ENCODE data around the gene JPH2.
"Not testable (repeated sequence)": the region's sequence is repeated elsewhere in the genome, so short reads cannot be mapped to it uniquely, and the experiment has no call there.

JPH2 gene

GRCh38 chr20:44153636-44154043 lies 33.3 kb downstream of the JPH2 start:
- DNase-seq, result no peak

GRCh38 chr20:44151621-44152416 lies 35.2 kb downstream of the JPH2 start:
- no peak for DNase-seq

DNA sequence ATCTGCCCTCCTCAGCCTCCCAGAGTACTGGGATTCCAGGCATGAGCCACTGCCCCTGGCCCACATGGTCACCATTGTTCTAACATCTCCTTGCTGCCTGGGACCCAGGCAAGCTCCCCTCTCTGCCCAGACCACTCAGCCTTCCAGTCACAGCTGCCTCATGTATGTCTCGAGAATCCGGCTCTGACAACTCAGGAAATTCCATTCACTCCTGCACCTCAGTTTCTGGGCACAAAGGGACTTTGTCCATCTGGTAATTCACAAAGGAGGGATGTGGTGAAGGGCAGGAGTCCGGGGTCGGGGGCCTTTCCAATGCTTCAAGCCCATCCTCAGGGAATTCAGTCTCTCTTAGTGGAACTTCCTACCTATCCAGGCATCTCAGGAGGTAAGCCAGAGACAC lies 40.7 kb downstream of the JPH2 start:
- DNase-seq, result no peak

DNA sequence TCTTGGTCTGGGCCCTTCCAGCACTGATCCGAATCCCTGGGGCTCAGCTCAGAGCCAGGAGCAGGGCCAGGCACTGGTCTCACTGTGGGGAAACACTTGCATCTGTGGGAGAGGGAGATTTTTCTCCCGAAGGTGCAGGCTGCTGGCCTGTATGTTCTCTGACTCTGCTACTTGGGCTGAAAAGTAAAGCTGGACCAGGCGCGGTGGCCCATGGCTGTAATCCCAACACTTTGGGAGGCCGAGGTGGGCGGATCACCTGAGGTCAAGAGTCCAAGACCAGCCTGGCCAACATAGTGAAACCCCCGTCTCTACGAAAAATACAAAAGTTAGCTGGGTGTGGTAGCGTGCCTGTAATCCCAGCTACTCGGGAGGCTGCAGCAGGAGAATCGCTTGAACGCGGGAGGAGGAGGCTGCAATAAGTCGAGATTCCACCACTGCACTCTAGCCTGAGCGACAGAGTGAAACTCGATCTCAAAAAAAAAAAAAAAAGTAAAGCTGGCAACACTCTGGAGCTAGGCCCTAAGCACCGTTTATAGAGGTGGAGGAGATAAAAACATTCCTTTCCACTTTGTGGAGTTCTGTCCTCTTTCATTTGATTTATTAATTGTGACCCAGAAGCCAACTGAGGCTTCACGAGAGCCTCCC lies 41.7 kb downstream of the JPH2 start:
- DNase-seq, result no peak

- no peak for DNase-seq
Measured at GRCh38 chr20:44143936-44144335, 43.1 kb downstream of the JPH2 start.

- DNase-seq, result no peak
Measured at GRCh38 chr20:44142413-44142812, 44.6 kb downstream of the JPH2 start.

DNA sequence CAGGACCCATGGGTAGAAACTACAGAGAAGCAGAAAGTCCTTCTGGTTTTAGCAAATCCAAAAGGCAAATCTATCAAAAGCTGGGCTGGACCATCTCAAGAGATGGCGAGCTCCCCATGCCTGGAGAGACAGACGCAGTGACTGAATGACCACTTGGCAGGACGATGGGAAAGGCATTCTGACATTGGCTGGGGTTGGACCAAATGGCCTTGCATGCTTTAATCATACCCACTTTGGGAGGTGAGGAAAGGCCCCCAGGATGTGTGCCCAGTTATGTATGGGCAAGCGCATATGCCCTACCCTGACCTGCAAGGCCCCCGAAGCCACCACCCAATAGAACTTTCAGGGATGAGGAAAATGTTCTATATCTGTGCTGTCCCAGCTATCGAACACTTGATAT lies 45.1 kb downstream of the JPH2 start:
- DNase-seq, result no peak

GRCh38 chr20:44138867-44139266 lies 48.1 kb downstream of the JPH2 start:
- DNase-seq, result no peak

DNA sequence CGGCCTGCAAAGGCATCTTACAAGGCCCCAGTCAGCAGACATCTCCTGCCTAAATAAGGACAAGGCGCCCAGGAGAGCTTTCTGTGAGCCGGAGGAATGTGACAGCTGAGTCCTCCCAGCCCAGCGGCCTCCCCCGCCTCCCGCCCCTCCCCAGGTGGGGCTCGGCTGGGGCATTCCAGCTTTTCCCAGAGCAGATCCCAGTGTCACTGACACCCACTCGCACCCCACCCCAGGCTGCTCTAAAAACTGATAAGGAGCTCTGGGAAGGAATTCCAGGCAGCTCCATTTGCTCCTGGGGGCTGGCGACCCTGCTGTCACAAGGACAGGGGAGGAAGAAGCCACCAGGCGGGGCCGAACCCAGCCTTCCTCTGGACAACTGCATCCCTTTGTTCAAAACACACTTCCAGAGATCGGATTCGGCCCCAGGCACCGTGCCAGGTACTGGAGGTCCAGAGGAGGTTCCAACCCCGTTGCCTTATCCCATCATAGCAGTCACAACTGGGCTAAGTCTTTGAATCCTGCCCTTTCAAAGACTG lies 49.7 kb downstream of the JPH2 start:
- no peak for DNase-seq

DNA sequence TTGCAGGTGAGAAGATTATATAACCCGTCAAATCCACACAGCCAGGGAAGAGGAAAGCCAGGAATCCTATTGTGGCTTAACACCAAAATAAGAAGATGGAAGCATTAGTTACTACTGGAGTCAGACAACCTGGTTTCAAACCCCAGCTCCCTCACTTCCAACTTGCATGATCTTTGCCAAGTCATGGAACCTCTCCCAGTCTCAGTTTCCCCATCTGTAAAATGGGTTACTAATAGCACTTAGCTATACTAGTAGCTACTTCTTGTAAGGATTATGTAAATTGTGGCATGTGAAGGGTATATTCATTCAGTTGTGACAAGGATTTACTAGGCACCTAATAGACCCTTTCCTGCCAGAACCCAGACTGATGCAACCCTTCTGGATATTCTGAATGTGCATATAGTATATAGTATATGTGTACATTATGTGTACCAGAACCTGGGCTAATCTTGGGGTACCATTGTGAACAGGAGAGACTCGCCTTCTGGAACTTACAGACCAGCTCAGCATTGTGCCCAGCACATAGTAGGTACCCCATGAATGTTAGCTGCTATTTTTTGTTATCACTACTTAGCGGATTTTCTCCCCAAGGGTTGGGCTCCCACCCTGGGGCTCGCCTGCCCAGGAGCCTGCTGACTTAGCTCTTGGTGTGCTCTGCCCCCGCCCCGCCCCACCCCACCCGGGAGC lies 50.3 kb downstream of the JPH2 start:
- no peak for DNase-seq

GRCh38 chr20:44135417-44136204 lies 51.4 kb downstream of the JPH2 start:
- DNase-seq, result no peak

DNA sequence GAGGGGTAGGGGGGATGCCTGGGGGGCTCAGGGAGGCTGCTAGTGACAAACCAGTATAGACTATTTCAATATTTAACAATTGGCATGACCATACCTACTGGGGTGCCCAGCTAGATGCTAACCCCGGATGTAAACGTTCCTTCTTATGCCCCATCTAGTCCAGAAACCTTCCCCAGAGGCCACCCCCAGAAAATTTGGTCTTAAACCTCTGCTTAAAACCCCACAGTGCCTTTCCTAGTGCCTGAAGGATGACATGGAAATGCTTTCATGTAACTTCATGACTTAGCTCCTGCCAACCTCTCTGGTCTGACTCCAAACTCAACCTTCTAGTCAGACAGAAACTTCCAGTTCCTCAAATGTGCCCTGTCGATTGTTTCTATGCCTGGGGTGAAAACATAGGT lies 52.0 kb downstream of the JPH2 start:
- no peak for DNase-seq

GRCh38 chr20:44133424-44133823 lies 53.6 kb downstream of the JPH2 start:
- DNase-seq, result no peak

DNA sequence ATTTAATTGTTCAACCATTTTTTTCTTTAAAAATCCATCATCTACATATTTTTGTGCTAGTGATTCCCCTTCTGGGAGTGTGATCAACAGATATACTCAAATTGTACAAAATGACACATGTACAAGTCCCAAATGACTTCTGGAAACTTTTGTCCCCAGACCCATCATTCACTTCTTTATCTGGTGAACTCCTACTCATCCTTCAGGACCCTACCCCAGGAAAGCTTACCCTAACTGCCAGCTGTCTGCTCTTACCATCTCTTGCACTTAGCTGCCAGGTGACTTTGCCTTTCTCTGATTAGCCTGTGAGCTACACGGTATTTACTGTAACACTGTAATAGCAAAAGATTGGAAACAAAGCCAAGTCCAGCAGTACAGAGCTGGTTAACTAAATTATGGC lies 55.3 kb downstream of the JPH2 start:
- DNase-seq, result no peak

GRCh38 chr20:44129911-44130718 lies 56.9 kb downstream of the JPH2 start:
- no peak for DNase-seq

DNA sequence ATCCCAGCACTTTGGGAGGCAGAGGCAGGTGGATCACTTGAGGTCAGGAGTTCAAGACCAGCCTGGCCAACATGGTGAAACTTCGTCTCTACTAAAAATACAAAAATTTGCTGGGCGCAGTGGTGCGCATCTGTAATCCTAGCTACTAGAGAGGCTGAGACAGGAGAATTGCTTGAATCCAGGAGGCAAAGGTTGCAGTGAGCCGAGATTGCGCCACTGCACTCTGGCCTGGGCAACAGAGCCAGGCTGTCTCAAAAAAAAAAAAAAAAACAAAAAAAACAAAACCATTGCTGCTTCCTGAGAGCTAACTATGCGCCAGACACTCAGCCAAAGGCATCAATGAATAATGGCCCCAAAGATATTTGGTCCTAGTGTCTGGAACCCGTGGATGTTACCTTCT lies 57.7 kb downstream of the JPH2 start:
- not testable (repeated sequence) for DNase-seq

DNA sequence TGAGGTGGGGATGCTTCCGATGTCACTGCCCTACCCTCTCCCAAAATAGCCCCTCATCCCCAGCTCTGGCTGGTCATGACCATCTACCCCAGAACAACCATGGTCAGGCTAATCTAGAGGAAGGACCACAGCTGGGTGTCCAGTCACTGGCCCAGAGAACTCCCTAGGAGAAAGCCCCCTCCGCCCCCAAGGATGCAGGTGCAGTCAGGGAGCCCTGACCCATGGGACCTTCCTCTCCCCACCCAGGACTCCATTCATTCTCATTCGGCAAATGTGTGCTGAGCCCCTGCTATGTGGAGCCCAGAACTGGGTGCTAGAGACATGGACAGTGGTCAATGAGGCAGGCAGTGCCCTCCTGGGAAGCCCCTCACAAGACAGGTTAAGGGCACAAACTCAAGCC lies 60.5 kb downstream of the JPH2 start:
- DNase-seq, result no peak

- DNase-seq, result no peak
Measured at GRCh38 chr20:44125332-44126127, 61.5 kb downstream of the JPH2 start.

DNA sequence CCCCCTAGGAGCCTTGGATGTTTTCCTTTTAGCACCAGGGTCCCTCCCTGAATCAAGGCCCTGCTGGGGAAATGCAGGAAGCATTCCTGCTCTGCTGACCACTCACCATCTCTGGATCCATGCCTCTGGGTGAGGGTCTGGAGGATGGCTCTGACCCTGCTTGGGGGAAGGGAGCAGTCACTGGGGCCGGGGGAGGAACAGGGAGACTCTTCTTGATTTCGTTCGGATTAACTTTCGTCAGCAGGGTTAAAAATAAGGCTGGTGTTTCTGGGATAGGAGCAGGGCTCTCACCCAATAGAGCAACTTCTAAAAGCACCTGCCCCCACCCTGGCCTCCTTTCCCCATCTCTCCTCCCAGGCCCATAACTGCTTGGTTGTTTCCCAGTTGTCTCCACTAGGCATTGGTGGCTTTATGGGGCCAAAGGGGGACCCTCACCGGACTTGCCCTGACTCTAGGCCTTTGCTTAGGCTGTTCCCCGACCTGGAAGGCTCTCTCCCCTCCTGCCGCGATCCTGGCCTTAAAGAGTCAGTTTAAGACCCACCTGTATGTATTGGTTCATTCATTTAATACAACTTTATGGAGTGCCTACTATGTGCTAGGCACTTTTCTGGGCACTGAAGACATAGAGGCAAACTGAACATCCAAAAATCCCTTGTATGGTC lies 63.0 kb downstream of the JPH2 start:
- no peak for DNase-seq

DNA sequence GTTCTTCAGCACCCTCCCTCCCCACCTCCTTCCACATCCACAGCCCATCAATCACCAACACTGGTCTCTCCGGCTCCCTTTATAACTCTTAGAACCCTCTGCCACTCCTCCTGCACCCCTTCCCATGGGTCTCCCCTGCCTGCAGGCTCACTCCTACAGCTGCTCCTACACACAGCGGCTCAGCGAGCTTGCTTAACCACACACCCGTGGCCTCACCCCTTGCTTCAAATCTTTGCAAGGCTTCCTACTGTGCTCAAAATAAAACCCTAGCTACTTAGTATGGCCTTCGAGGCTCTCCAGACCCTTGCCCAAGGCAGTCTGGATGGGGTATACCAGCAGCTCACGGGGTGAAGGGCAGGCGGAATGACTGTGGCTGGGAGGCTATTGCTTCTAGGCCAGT lies 63.7 kb downstream of the JPH2 start:
- DNase-seq, result no peak
